Measurements from ENCODE around the gene SPAG7.
"Not testable (repeated sequence)": the region's sequence is repeated elsewhere in the genome, so short reads cannot be mapped to it uniquely, and the experiment has no call there.

Gene SPAG7

DNA sequence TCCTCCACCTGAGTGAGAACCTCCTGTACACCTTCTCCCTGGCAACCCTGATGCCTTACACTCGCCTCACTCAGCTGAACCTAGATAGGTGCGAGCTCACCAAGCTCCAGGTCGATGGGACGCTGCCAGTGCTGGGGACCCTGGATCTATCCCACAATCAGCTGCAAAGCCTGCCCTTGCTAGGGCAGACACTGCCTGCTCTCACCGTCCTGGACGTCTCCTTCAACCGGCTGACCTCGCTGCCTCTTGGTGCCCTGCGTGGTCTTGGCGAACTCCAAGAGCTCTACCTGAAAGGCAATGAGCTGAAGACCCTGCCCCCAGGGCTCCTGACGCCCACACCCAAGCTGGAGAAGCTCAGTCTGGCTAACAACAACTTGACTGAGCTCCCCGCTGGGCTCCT, 34.9 kb downstream of the SPAG7 start:
- Histone ChIP-seq H3K9ac (ENCODE audit: low read length in 5 of 5) (no peak overlapping the region), H3K4me1 (ENCODE audit: control insufficient read depth in 5 of 5, insufficient read depth in 5 of 5, low read length in 5 of 5) (peaks cover 0 to 12% (median 9%) of the 10 kb centered on the region in 5 donors), H3K4me3 (ENCODE audit: low read depth in 1 of 5, low read length in 5 of 5) (no peak overlapping the region), H3K36me3 (ENCODE audit: control insufficient read depth in 5 of 5, insufficient read depth in 5 of 5, low read length in 5 of 5) (peaks cover 0 to 21% (median 18%) of the 10 kb centered on the region in 5 donors), H3K27me3 (ENCODE audit: control insufficient read depth in 5 of 5, insufficient read depth in 4 of 5, low read length in 5 of 5) (no peaks in the 10 kb centered on the region), H3K27ac (ENCODE audit: low read depth, low read length) (no peak overlapping the region), H3K9me3 (ENCODE audit: control insufficient read depth in 5 of 5, low read length in 5 of 5) (no peaks in the 10 kb centered on the region)

DNA sequence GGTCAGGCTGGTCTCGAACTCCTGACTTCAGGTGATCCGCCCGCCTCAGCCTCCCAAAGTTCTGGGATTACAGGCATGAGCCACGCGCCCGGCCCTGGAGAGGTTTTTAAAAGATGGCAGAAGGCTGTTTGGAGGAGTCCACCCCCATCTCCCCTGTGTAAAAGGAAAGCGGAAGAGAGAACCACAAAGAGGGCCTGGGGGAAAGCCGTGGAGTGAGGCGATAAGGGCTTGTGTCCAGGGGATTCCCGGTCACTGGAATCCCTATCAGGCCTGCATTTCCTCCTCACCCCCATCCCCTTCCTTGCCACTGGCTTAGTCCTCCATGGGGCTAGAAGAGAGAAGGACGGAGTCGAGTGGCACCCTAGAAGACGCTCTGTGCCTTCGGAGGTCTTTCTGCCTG, 35.7 kb downstream of the SPAG7 start, which contains the start of gene GP1BA:
Gene GP1BA (plus strand): TSS at position 315 of the 400 bp plus-strand sequence. CDS start 328 bp downstream, outside the sequence.
- H3K4me1 ChIP-seq (ENCODE audit: control insufficient read depth in 5 of 5, insufficient read depth in 5 of 5, low read length in 5 of 5), result peaks cover 0 to 12% (median 9%) of the 10 kb centered on the region in 5 donors
- H3K36me3 ChIP-seq (ENCODE audit: control insufficient read depth in 5 of 5, insufficient read depth in 5 of 5, low read length in 5 of 5), result peaks cover 0 to 13% (median 11%) of the 10 kb centered on the region in 5 donors
- no peaks in the 10 kb centered on the region for H3K27me3 ChIP-seq (ENCODE audit: control insufficient read depth in 5 of 5, insufficient read depth in 4 of 5, low read length in 5 of 5)
- H3K9ac ChIP-seq (ENCODE audit: low read length in 5 of 5), result peak within 1 kb of the TSS in 1 of 5 donors; percentile 50
- H3K9me3 ChIP-seq (ENCODE audit: control insufficient read depth in 5 of 5, low read length in 5 of 5), result no peaks in the 10 kb centered on the region
- no peak within 1 kb of the TSS for H3K4me3 ChIP-seq (ENCODE audit: low read depth in 1 of 5, low read length in 5 of 5)
- no peak within 1 kb of the TSS for H3K27ac ChIP-seq (ENCODE audit: low read depth, low read length)

- peaks cover 0 to 3% (median 0%) of the 10 kb centered on the region in 5 donors for H3K36me3 ChIP-seq (ENCODE audit: control insufficient read depth in 5 of 5, insufficient read depth in 5 of 5, low read length in 5 of 5)
- no peaks in the 10 kb centered on the region for H3K9me3 ChIP-seq (ENCODE audit: control insufficient read depth in 5 of 5, low read length in 5 of 5)
- H3K4me1 ChIP-seq (ENCODE audit: control insufficient read depth in 5 of 5, insufficient read depth in 5 of 5, low read length in 5 of 5), result peaks cover 0 to 3% (median under 1%) of the 10 kb centered on the region in 5 donors
- no peak overlapping the region for H3K27ac ChIP-seq (ENCODE audit: low read depth, low read length)
- H3K27me3 ChIP-seq (ENCODE audit: control insufficient read depth in 5 of 5, insufficient read depth in 4 of 5, low read length in 5 of 5), result no peaks in the 10 kb centered on the region
- H3K4me3 ChIP-seq (ENCODE audit: low read depth in 1 of 5, low read length in 5 of 5), result no peak overlapping the region
- no peak overlapping the region for H3K9ac ChIP-seq (ENCODE audit: low read length in 5 of 5)
Observed at GRCh38 chr17:4928881-4929280, 38.7 kb downstream of the SPAG7 start.

DNA sequence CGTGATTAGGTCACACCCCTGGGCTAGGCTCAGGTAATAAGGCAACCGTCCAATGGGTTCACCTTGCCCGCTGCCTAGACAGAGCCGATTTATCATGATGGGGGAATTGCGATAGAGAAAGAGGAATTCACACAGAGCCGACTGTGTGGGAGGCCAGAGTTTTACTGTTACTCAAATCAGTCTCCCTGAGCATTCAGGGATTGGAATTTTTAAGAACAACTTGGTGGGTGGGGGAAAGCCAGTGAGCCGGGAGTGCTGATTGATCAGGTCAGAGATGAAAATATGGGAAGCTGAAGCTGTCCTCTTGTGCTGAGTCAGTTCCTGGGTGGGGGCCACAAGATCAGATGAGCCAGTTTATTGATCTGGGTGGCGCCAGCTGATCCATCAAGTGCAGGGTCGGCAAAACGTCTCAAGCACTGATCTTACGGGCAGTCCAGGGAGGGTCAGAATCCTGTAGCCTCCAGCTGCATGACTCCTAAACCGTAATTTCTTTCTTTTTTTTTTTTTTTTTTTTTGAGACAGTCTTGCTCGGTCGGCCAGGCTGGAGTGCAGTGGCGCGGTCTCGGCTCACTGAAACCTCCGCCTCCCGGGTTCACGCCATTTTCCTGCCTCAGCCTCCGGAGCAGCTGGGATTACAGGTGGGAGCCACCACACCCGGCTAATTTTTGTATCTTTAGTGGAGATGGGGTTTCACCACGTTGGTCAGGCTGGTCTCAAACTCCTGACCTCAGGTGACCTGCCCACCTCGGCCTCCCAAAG, 40.9 kb downstream of the SPAG7 start:
- not testable (repeated sequence) for H3K36me3 ChIP-seq (ENCODE audit: control insufficient read depth in 5 of 5, insufficient read depth in 5 of 5, low read length in 5 of 5); H3K27ac ChIP-seq (ENCODE audit: low read depth, low read length); H3K4me3 ChIP-seq (ENCODE audit: low read depth in 1 of 5, low read length in 5 of 5); H3K9me3 ChIP-seq (ENCODE audit: control insufficient read depth in 5 of 5, low read length in 5 of 5); H3K27me3 ChIP-seq (ENCODE audit: control insufficient read depth in 5 of 5, insufficient read depth in 4 of 5, low read length in 5 of 5); H3K4me1 ChIP-seq (ENCODE audit: control insufficient read depth in 5 of 5, insufficient read depth in 5 of 5, low read length in 5 of 5); H3K9ac ChIP-seq (ENCODE audit: low read length in 5 of 5)

DNA sequence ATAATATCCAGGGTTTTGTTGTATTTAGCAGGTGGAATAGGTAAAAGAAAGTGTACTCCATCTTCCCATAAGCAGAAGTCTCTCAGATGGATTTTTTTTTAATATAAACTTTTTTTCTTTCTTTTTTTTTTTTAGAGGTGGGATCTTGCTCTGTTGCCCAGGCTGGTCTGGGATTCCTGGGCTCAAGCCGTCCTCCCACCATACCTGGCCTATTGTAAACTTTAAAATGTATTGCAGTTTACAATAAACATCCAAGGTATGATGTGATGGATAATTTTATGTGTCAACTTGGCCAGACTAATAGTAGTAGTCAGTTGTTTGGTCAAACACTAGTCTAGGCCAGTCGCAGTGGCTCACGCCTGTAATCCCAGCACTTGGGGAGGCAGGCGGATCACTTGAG, 46.3 kb downstream of the SPAG7 start:
- Histone ChIP-seq H3K9me3 (ENCODE audit: control insufficient read depth in 5 of 5, low read length in 5 of 5) (no peaks in the 10 kb centered on the region), H3K4me3 (ENCODE audit: low read depth in 1 of 5, low read length in 5 of 5) (no peak overlapping the region), H3K4me1 (ENCODE audit: control insufficient read depth in 5 of 5, insufficient read depth in 5 of 5, low read length in 5 of 5) (peaks cover 0 to 17% (median 11%) of the 10 kb centered on the region in 5 donors), H3K27ac (ENCODE audit: low read depth, low read length) (peak overlapping the region; percentile 87), H3K9ac (ENCODE audit: low read length in 5 of 5) (no peak overlapping the region), H3K36me3 (ENCODE audit: control insufficient read depth in 5 of 5, insufficient read depth in 5 of 5, low read length in 5 of 5) (no peaks in the 10 kb centered on the region), H3K27me3 (ENCODE audit: control insufficient read depth in 5 of 5, insufficient read depth in 4 of 5, low read length in 5 of 5) (no peaks in the 10 kb centered on the region)

- Histone ChIP-seq H3K9ac (ENCODE audit: low read length in 5 of 5) (peak overlapping the region in 1 of 5 donors; percentile 72), H3K9me3 (ENCODE audit: control insufficient read depth in 5 of 5, low read length in 5 of 5) (no peaks in the 10 kb centered on the region), H3K27ac (ENCODE audit: low read depth, low read length) (peak overlapping the region; percentile 87)
Observed at GRCh38 chr17:4920351-4921048, 47.1 kb downstream of the SPAG7 start.

DNA sequence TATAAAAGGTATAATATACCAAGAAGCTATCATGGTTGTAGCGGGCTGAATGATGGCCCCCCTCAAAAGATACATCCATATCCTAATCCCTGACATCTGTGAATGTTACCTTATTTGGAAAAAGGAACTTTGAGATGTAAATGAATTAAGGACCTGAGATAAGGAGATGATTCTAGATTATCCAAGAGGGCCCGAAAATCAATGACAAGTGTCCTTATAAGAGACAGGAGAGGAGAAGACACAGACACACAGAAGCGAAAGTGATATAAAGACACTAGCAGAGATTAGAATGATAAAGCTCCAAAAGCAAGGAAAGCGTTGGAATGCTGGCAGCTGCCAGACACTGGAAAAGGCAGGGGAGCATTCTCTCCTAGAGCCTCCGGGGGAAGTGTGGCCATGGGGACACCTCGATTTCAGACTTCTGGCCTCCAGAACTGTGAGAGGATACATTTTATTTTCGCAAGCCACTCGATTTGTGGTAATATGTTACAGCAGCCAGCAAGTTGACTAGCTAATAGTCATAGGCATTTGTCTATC, 48.0 kb downstream of the SPAG7 start:
- peaks cover 0 to 17% (median 11%) of the 10 kb centered on the region in 5 donors for H3K4me1 ChIP-seq (ENCODE audit: control insufficient read depth in 5 of 5, insufficient read depth in 5 of 5, low read length in 5 of 5)
- H3K27ac ChIP-seq (ENCODE audit: low read depth, low read length), result peak overlapping the region; percentile 87
- H3K9me3 ChIP-seq (ENCODE audit: control insufficient read depth in 5 of 5, low read length in 5 of 5), result no peaks in the 10 kb centered on the region
- no peaks in the 10 kb centered on the region for H3K36me3 ChIP-seq (ENCODE audit: control insufficient read depth in 5 of 5, insufficient read depth in 5 of 5, low read length in 5 of 5)
- peak overlapping the region in 2 of 5 donors; percentile 35 to 60 for H3K9ac ChIP-seq (ENCODE audit: low read length in 5 of 5)
- H3K4me3 ChIP-seq (ENCODE audit: low read depth in 1 of 5, low read length in 5 of 5), result no peak overlapping the region
- H3K27me3 ChIP-seq (ENCODE audit: control insufficient read depth in 5 of 5, insufficient read depth in 4 of 5, low read length in 5 of 5), result no peaks in the 10 kb centered on the region

More at GRCh38 chr17:4920351-4921048, 47.1 kb downstream of the SPAG7 start:
- Histone ChIP-seq H3K27me3 (ENCODE audit: control insufficient read depth in 5 of 5, insufficient read depth in 4 of 5, low read length in 5 of 5) (no peaks in the 10 kb centered on the region), H3K36me3 (ENCODE audit: control insufficient read depth in 5 of 5, insufficient read depth in 5 of 5, low read length in 5 of 5) (no peaks in the 10 kb centered on the region), H3K4me1 (ENCODE audit: control insufficient read depth in 5 of 5, insufficient read depth in 5 of 5, low read length in 5 of 5) (peaks cover 0 to 17% (median 11%) of the 10 kb centered on the region in 5 donors), H3K4me3 (ENCODE audit: low read depth in 1 of 5, low read length in 5 of 5) (peak overlapping the region in 1 of 5 donors; percentile 35)

- H3K4me3 ChIP-seq (ENCODE audit: low read depth in 1 of 5, low read length in 5 of 5), result not testable (repeated sequence)
Observed at GRCh38 chr17:4914551-4914950, 53.1 kb downstream of the SPAG7 start.

GRCh38 chr17:4913994-4914393, 53.6 kb downstream of the SPAG7 start:
- Histone ChIP-seq H3K27ac (ENCODE audit: low read depth, low read length) (no peak overlapping the region), H3K9ac (ENCODE audit: low read length in 5 of 5) (no peak overlapping the region), H3K4me3 (ENCODE audit: low read depth in 1 of 5, low read length in 5 of 5) (no peak overlapping the region), H3K27me3 (ENCODE audit: control insufficient read depth in 5 of 5, insufficient read depth in 4 of 5, low read length in 5 of 5) (no peaks in the 10 kb centered on the region), H3K36me3 (ENCODE audit: control insufficient read depth in 5 of 5, insufficient read depth in 5 of 5, low read length in 5 of 5) (no peaks in the 10 kb centered on the region), H3K4me1 (ENCODE audit: control insufficient read depth in 5 of 5, insufficient read depth in 5 of 5, low read length in 5 of 5) (peaks cover 0 to 13% (median 11%) of the 10 kb centered on the region in 5 donors), H3K9me3 (ENCODE audit: control insufficient read depth in 5 of 5, low read length in 5 of 5) (no peaks in the 10 kb centered on the region)

More at GRCh38 chr17:4914551-4914950, 53.1 kb downstream of the SPAG7 start:
- H3K9ac ChIP-seq (ENCODE audit: low read length in 5 of 5); H3K36me3 ChIP-seq (ENCODE audit: control insufficient read depth in 5 of 5, insufficient read depth in 5 of 5, low read length in 5 of 5); H3K9me3 ChIP-seq (ENCODE audit: control insufficient read depth in 5 of 5, low read length in 5 of 5); H3K27ac ChIP-seq (ENCODE audit: low read depth, low read length); H3K27me3 ChIP-seq (ENCODE audit: control insufficient read depth in 5 of 5, insufficient read depth in 4 of 5, low read length in 5 of 5): not testable (repeated sequence)
- peaks cover 0 to 13% (median 6%) of the 10 kb centered on the region in 5 donors for H3K4me1 ChIP-seq (ENCODE audit: control insufficient read depth in 5 of 5, insufficient read depth in 5 of 5, low read length in 5 of 5)
